Measurements from ENCODE around the gene KRI1. TPM values are rescaled to one million over a fixed set of nuclear protein-coding genes. Genes with fewer than 3 reads are reported as not detected.
"Not testable (repeated sequence)": the region's sequence is repeated elsewhere in the genome, so short reads cannot be mapped to it uniquely, and the experiment has no call there.

KRI1 gene
- total and polyA plus RNA-seq, 10 donors: 24.9 to 43.3 (median 31.7) TPM

DNA sequence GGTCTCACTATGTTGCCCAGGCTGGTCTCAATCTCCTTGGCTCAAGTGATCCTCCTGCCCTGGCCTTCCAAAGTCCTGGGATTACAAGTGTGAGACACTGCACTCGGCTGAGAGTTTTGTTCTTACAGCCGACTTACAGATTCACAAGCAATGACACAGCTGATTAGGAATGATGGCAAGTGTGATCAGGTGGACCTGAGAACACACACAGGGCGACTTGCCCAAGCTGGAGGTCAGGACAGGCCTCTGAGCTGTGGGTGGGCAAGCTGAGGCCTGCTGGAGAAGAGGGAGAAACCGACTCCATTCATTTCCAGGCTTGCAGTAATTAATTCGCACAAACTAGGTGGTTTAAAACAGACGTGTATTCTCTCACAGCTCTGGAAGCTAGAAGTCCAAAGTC lies 30.2 kb downstream of the KRI1 start:
- H3K27me3 ChIP-seq (replicated peaks in 1 of 7): peaks cover 0 to 33% (median 0%) of the 10 kb centered on the region in 7 donors
- intact Hi-C loops (cut with DNase I; ENCODE audit: low total_unique reads): no loop called here
- H3K36me3 ChIP-seq: no peaks in the 10 kb centered on the region
- TF ChIP-seq POLR2A (IDR thresholded peaks at IDR 0.05) (no peak), POLR2AphosphoS5 (IDR thresholded peaks at IDR 0.05) (no peak)
- peaks cover 0 to 7% (median 0%) of the 10 kb centered on the region in 6 donors for H3K4me1 ChIP-seq
- peaks cover 0 to 5% (median 0%) of the 10 kb centered on the region in 8 donors for H3K9me3 ChIP-seq
- DNase-seq: no peak
- no peak overlapping the region for H3K4me3 ChIP-seq
- WGBS, 5 donors: 73 to 85% (median 80%) methylated on average over 6 of the region's 6 CpGs
- H3K27ac ChIP-seq: no peak overlapping the region

GRCh38 chr19:10533646-10534386 lies 32.0 kb downstream of the KRI1 start:
- Histone ChIP-seq H3K9me3 (peaks cover 0 to 5% (median 0%) of the 10 kb centered on the region in 8 donors), H3K4me3 (no peak overlapping the region), H3K36me3 (no peaks in the 10 kb centered on the region), H3K4me1 (peaks cover 0 to 1% (median 0%) of the 10 kb centered on the region in 6 donors), H3K27ac (peak overlapping the region in 3 of 8 donors; percentile 4 to 57 (median 18)), H3K27me3 (replicated peaks in 1 of 7) (peaks cover 0 to 21% (median 0%) of the 10 kb centered on the region in 7 donors)
- no peak for DNase-seq
- TF ChIP-seq POLR2A (IDR thresholded peaks at IDR 0.05) (no peak), POLR2AphosphoS5 (IDR thresholded peaks at IDR 0.05) (no peak), CTCF (IDR thresholded peaks at IDR 0.05 in 8 of 11, conservative IDR thresholded peaks at IDR 0.05 in 3 of 11) (no peak)
- 68 to 78% (median 74%) methylated on average over 10 of the region's 10 CpGs for WGBS, 5 donors
- intact Hi-C loops (cut with DNase I; ENCODE audit: low total_unique reads): no loop called here

GRCh38 chr19:10532457-10532856 lies 33.4 kb downstream of the KRI1 start:
- Histone ChIP-seq H3K9me3 (peaks cover 0 to 5% (median 0%) of the 10 kb centered on the region in 8 donors), H3K27me3 (replicated peaks in 1 of 7) (peaks cover 0 to 9% (median 0%) of the 10 kb centered on the region in 7 donors), H3K27ac (no peak overlapping the region), H3K4me3 (no peak overlapping the region), H3K36me3 (no peaks in the 10 kb centered on the region), H3K4me1 (no peaks in the 10 kb centered on the region)
- 64 to 90% (median 81%) methylated on average over 1 of the region's 1 CpG for WGBS, 5 donors
- no peak for DNase-seq
- TF ChIP-seq CTCF (IDR thresholded peaks at IDR 0.05 in 8 of 11, conservative IDR thresholded peaks at IDR 0.05 in 3 of 11): no peak
- no peak for TF ChIP-seq POLR2AphosphoS5 (IDR thresholded peaks at IDR 0.05)
- no peak for TF ChIP-seq POLR2A (IDR thresholded peaks at IDR 0.05)
- intact Hi-C loops (cut with DNase I; ENCODE audit: low total_unique reads): no loop called here

DNA sequence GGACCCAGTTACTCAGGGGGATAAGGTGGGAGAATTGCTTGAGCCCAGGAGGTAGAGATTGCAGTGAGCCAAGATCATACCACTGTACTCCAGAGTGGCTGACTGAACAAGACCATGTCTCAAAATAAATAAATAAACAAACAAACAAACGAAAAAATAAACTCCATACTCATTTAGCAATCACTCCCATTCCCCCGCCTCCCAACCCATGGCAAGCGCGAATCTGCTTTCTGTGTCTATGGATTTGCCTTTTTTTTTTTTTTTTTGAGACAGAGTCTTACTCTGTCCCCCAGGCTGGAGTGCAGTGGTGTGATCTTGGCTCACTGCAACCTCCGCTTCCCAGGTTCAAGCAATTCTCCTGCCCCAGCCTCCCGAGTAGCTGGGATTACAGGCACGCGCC lies 38.9 kb downstream of the KRI1 start:
- H3K36me3 ChIP-seq; intact Hi-C loops (cut with DNase I; ENCODE audit: low total_unique reads); H3K9me3 ChIP-seq: not testable (repeated sequence)

GRCh38 chr19:10525636-10526035 lies 40.2 kb downstream of the KRI1 start:
- TF ChIP-seq POLR2AphosphoS5 (IDR thresholded peaks at IDR 0.05) (no peak), POLR2A (IDR thresholded peaks at IDR 0.05) (no peak), CTCF (IDR thresholded peaks at IDR 0.05 in 8 of 11, conservative IDR thresholded peaks at IDR 0.05 in 3 of 11) (no peak)
- no peak for DNase-seq
- Histone ChIP-seq H3K4me3 (no peak overlapping the region), H3K9me3 (no peaks in the 10 kb centered on the region), H3K27ac (no peak overlapping the region), H3K27me3 (replicated peaks in 1 of 7) (peaks cover 0 to 7% (median 0%) of the 10 kb centered on the region in 7 donors), H3K4me1 (peaks cover 0 to 7% (median 0%) of the 10 kb centered on the region in 6 donors), H3K36me3 (no peaks in the 10 kb centered on the region)
- WGBS, 5 donors: 86 to 96% (median 88%) methylated on average over 7 of the region's 7 CpGs
- intact Hi-C loops (cut with DNase I; ENCODE audit: low total_unique reads): no loop called here

More for the DNA sequence above, 38.9 kb downstream of the KRI1 start:
- not testable (repeated sequence) for DNase-seq; H3K4me1 ChIP-seq; H3K27me3 ChIP-seq (replicated peaks in 1 of 7); H3K27ac ChIP-seq; H3K4me3 ChIP-seq
- WGBS, 5 donors: 91 to 95% (median 93%) methylated on average over 8 of the region's 8 CpGs
